ENCODE measurements around the gene JAZF1. TPM values are rescaled to one million over a fixed set of nuclear protein-coding genes. Genes with fewer than 3 reads are reported as not detected.

Gene JAZF1
- total RNA-seq, 1 experiment from 2014 or later: 0.95 TPM

DNA sequence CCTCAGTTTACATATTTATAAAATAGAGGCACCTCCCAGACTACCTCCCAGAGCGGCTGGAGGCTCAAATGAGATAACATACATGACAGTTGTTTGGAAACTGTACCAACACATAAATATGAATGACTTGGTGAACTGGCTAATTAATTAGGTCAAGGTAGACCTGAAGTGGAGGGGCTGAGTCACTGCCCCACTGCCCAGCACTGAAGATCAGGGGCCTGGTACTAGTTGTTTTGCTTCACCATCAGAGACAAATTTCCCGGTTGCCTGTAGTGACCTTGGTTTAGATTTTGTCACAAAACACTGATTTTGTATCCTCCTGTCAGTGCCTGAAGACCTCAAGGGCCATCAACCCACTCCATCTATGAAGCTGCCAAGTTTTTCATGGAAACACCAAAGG lies 41.8 kb downstream of the JAZF1 start:
- BruUV-seq (replicated peaks): no TSS peak
- Mint-ChIP-seq H3K27ac (ENCODE audit: unreplicated experiment) (no peak overlapping the region), H3K9me3 (ENCODE audit: unreplicated experiment) (no peaks in the 10 kb centered on the region), H3K36me3 (ENCODE audit: insufficient read depth, unreplicated experiment) (no peaks in the 10 kb centered on the region), H3K4me1 (ENCODE audit: low read depth, unreplicated experiment) (no peaks in the 10 kb centered on the region), H3K4me3 (ENCODE audit: unreplicated experiment) (no peak overlapping the region), H3K27me3 (ENCODE audit: insufficient read depth, unreplicated experiment) (peaks cover 3% of the 10 kb centered on the region)
- Histone ChIP-seq H3K9me3 (no peaks in the 10 kb centered on the region), H3K4me3 (ENCODE audit: low read depth, low read length) (no peak overlapping the region), H3K4me1 (no peaks in the 10 kb centered on the region), H3K27me3 (replicated peaks; ENCODE audit: control insufficient read depth, insufficient read depth, low read length) (no peaks in the 10 kb centered on the region; the same call in 1 of the 2 replicates), H3K36me3 (ENCODE audit: control insufficient read depth, insufficient read depth, low read length) (no peaks in the 10 kb centered on the region)
- intact Hi-C loops (cut with micrococcal nuclease; ENCODE audit: unreplicated experiment): no loop called here
- ChIA-PET POLR2A (no interaction called here), CTCF (no interaction called here)
- DNase-seq: no peak
- TF ChIP-seq, protein P1, sequence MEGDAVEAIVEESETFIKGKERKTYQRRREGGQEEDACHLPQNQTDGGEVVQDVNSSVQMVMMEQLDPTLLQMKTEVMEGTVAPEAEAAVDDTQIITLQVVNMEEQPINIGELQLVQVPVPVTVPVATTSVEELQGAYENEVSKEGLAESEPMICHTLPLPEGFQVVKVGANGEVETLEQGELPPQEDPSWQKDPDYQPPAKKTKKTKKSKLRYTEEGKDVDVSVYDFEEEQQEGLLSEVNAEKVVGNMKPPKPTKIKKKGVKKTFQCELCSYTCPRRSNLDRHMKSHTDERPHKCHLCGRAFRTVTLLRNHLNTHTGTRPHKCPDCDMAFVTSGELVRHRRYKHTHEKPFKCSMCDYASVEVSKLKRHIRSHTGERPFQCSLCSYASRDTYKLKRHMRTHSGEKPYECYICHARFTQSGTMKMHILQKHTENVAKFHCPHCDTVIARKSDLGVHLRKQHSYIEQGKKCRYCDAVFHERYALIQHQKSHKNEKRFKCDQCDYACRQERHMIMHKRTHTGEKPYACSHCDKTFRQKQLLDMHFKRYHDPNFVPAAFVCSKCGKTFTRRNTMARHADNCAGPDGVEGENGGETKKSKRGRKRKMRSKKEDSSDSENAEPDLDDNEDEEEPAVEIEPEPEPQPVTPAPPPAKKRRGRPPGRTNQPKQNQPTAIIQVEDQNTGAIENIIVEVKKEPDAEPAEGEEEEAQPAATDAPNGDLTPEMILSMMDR (IDR thresholded peaks at IDR 0.05; ENCODE audit: insufficient read depth in 1 of 2, low read depth in 1 of 2, low read length in 1 of 2, severe bottlenecking in 1 of 2, unreplicated experiment in 1 of 2): no peak

DNA sequence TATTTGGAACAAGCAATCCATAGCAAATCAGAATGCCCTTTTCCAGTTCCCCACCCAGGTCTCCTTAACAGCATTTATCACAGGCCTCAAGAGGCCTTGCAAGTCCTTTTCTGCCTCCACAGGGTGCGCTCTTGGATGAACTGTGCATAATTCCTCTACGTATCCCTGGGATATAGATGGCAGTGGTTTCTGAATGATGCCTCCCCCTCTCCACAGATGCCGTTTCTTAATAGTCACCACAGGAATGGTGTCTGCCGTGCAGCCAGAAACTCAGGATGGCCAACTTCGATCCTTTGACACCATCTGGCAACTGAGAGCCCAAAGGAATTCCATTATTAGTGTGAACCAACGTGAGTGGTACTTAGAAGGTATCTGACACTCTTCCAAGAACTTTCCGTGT lies 43.1 kb downstream of the JAZF1 start:
- Mint-ChIP-seq H3K27ac (ENCODE audit: unreplicated experiment) (no peak overlapping the region), H3K4me1 (ENCODE audit: low read depth, unreplicated experiment) (no peaks in the 10 kb centered on the region), H3K27me3 (ENCODE audit: insufficient read depth, unreplicated experiment) (peaks cover 4% of the 10 kb centered on the region), H3K9me3 (ENCODE audit: unreplicated experiment) (no peaks in the 10 kb centered on the region), H3K4me3 (ENCODE audit: unreplicated experiment) (no peak overlapping the region), H3K36me3 (ENCODE audit: insufficient read depth, unreplicated experiment) (no peaks in the 10 kb centered on the region)
- TF ChIP-seq, protein P1 (IDR thresholded peaks at IDR 0.05; ENCODE audit: insufficient read depth in 1 of 2, low read depth in 1 of 2, low read length in 1 of 2, severe bottlenecking in 1 of 2, unreplicated experiment in 1 of 2): no peak
- DNase-seq: no peak
- H3K4me3 ChIP-seq (ENCODE audit: low read depth, low read length): no peak overlapping the region
- no peaks in the 10 kb centered on the region for H3K36me3 ChIP-seq (ENCODE audit: control insufficient read depth, insufficient read depth, low read length)
- H3K27me3 ChIP-seq (replicated peaks; ENCODE audit: control insufficient read depth, insufficient read depth, low read length): no peaks in the 10 kb centered on the region
- CTCF ChIA-PET: no interaction called here
- H3K9me3 ChIP-seq: no peaks in the 10 kb centered on the region
- no peaks in the 10 kb centered on the region for H3K4me1 ChIP-seq
- intact Hi-C loops (cut with micrococcal nuclease; ENCODE audit: unreplicated experiment): no loop called here
- POLR2A ChIA-PET: no interaction called here
- BruUV-seq (replicated peaks): no TSS peak

DNA sequence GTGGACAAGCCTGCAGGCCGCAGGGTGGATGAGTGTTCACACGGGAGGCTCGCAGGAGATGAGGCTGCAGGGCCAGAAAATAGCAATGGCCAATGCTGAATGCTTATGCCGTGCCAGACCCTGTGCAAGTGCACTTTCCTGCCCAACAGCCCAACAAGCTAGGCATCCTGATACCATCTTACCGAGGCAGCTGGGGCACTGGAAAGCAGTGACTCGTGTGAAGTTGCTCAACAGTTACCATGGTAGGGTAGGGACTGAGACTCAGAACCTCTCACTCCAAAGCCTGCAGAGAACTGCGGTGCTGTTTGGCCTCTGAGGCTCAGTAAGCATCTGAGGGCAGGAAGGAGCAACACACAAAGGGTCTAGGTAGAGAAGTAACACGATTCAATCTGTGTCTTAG lies 43.7 kb downstream of the JAZF1 start:
- no peaks in the 10 kb centered on the region for H3K27me3 ChIP-seq (replicated peaks; ENCODE audit: control insufficient read depth, insufficient read depth, low read length)
- no peak overlapping the region for H3K27ac Mint-ChIP-seq (ENCODE audit: unreplicated experiment)
- H3K4me1 ChIP-seq: no peaks in the 10 kb centered on the region
- ChIA-PET CTCF (no interaction called here), POLR2A (no interaction called here)
- H3K9me3 ChIP-seq: no peaks in the 10 kb centered on the region
- peaks cover 4% of the 10 kb centered on the region for H3K27me3 Mint-ChIP-seq (ENCODE audit: insufficient read depth, unreplicated experiment)
- no TSS peak for BruUV-seq (replicated peaks)
- TF ChIP-seq, protein P1 (IDR thresholded peaks at IDR 0.05; ENCODE audit: insufficient read depth in 1 of 2, low read depth in 1 of 2, low read length in 1 of 2, severe bottlenecking in 1 of 2, unreplicated experiment in 1 of 2): no peak
- H3K36me3 Mint-ChIP-seq (ENCODE audit: insufficient read depth, unreplicated experiment): no peaks in the 10 kb centered on the region
- H3K9me3 Mint-ChIP-seq (ENCODE audit: unreplicated experiment): no peaks in the 10 kb centered on the region
- H3K4me1 Mint-ChIP-seq (ENCODE audit: low read depth, unreplicated experiment): no peaks in the 10 kb centered on the region
- H3K36me3 ChIP-seq (ENCODE audit: control insufficient read depth, insufficient read depth, low read length): no peaks in the 10 kb centered on the region
- H3K4me3 ChIP-seq (ENCODE audit: low read depth, low read length): no peak overlapping the region
- intact Hi-C loops (cut with micrococcal nuclease; ENCODE audit: unreplicated experiment): no loop called here
- H3K4me3 Mint-ChIP-seq (ENCODE audit: unreplicated experiment): no peak overlapping the region
- no peak for DNase-seq
